Hindlimb muscle (tissue), 1 donor: ENCODE results near the gene CYB561. TPM values are rescaled to one million over a fixed set of nuclear protein-coding genes. Genes with fewer than 3 reads are reported as not detected.
A peak's percentile ranks its signal among the peaks of the same experiment; 100 is the strongest.

Experiments
- DNase-seq: peaks from one replicate; pipeline ENCODE4 v3.0.0-alpha.2; 2013
- polyA plus RNA-seq: library from polyadenylated mRNA; unstranded; fragments of 120-200 nt; gene quantifications from one replicate; pipeline ENCODE4 v1.2.1, GENCODE V29; 2013; ENCODE audit not compliant: insufficient read length

The CYB561 gene
- polyA plus RNA-seq, 1 donor = 7.0 TPM

DNA sequence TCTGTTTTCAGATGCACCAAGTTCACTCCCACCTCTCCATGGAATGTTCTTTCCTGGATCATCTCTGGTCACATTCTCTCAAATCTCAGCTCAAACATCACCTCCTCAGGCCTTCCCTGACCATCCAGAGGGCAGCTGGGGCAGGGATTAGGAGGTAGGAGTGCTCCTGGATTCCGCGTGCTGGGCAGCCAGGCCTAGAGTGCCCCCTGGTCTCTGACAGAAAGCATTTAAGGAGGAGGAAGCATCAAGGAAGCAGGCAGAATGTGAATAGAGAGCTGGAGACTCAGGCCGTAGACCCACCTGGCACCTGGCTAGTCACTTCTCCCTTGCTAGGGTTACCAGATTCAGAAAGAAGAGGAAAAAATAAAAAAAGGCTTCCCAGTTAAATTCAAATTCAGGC, 2.5 kb upstream of the CYB561 start:
- no peak for DNase-seq

DNA sequence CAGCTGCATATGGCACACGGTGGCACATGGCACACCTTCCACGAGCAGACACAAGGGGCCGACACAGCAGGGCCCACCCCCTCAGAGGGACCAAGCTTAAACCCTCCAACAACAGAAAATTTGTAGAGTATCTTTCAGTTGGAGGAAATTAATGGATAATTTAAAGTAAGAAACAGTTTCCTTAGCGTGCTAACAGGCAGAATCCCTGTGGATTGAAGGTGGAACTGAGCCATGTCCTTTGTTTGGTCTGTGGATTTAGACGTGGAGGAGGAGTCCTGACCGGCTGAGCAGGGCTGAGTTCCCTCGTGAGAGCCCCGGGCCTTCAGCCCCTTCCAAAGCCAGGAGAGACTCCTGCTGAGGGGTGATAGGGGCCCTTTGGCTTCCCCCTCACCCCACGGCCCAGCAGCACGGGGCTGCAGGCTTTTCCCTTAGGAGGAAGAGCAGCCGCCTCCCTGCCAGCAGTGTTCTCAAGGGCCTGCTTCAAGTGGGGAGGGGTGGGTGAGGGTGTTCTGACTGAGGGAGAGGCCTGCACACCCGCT, 1.4 kb upstream of the CYB561 start:
- DNase-seq = no peak

DNA sequence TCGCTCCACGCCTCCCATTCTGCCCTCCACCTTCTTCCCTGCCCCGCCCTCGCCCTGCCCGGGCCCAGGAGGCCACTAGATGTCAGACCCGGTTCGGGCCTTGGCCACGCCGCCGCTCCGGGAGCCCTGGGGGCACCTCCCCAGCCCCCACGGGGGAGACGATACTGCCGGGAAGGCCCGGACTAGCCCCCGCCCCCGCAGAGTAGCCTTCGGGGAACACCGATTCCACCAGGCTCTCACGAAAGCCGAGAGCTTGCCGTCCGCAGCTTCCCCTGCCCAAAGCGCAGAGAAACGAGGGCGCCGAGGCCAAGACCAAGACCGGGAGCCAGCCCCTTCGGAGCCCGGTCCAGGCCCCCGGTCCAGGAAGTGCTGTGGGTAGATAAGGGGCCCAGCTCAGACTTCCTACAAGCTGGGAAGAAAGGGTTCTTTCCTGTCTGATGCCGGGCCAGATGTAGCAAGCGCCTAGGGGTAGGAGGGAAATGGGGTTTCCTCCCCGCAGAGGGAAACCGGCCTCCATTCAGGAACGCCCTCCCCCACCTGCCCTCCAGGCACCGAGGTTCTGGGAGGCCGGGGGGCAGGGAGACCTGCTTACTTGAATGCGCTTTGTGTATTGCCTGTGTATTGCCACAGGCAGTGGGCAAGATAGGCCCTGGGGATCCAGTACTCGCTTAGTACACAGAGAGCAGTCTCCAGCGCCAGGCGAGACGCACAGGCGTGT, 806 bp upstream of the CYB561 start:
- DNase-seq = peak; percentile 34

DNA sequence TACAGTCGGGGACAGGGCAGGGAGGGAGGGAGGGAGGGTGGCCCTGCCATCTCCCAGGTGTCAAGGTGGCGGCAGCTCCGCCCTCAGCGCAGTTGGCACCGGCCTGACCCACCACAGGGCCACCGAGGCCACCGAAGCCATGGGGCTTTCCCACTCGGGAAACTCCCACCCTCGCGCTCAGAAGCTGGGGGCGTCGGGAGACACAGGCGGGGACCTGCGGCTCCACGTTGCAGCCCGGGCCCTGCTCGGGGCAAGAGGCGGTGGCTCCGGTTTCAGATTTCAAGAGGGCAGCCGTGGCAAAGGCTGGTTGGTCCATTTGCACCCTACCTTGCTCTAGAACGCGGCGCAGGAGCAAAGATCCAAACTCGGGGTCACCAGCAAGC, 544 bp downstream of the CYB561 start:
- DNase-seq = no peak

DNA sequence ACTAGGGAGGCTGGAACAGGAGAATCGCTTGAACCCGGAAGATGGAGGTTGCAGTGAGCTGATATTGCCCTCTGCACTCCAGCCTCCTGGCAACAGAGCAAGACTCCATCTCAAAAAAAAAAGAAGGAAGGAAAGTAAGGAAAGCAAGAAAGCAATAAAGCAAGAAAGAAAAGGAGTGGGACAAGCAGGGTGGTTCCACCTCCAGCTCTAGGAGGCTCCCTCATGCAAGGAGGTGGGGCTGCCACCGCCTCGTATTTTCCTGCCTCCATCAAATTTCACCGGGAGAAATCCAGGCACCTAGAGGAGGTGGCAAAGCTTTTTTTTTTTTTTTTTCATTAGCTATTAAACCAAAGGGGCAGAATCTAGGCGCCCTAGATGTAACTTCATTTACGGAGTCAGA, 1.0 kb downstream of the CYB561 start:
- no peak for DNase-seq

DNA sequence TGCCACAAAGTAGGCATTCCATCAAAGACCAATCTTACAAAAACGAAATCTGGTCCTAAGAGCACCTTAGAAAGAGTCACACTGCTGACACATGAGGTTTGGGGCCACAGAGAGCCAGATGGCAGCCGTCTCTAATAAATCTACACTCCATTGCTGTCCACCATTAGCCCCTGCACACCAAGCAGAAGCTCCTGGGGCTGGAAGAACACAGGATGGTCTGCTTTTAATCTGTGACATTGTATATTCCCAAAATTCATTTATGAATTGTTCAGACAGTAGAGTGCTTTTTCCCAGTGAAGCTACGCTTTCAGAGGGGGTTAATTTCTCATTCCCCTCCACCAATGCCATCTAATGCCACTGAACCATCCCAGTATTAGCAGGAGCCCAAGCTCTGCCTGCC, 1.6 kb downstream of the CYB561 start:
- DNase-seq = no peak

DNA sequence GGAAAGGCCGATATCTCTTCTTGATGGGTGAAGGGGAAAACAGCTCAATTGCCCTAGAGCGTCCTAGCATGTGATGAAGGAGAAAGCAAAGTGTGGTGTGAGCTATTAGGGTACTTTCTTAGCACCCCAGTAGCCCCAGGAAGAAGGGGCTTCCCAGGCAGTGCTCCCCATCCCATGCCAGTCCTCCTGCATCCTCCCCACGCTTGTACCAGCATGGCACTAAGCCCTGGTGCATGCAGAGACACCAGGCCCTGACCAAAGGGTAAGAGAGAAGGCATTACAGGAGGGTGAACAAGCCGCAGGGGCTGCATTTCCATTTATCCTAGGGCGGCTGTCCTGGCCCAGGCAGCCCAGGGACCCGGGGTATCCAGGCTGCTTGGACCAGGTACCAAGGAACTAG, 3.1 kb downstream of the CYB561 start:
- no peak for DNase-seq

DNA sequence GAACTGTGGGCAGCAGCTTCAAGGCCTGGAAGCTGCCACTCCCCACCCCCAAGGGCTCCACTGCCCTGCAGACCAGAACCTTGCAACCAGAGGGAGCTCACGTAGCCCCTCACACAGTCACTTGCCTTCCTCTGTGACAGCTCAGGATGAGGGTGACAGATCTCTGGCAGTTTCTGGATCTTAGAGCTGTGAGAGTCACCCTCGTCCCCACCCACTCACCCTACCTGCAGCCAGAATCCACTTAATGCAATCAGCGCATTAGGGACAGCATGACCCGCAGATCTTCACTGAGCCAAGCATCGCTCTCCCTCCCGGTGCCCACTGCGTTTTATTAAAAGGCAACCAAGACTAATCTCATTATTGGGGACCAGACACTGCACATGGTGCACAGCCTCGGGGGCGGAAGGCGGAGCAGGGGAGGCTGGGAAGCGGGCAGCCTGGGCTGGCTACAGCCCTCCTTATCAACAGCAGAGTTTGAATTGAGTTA, 3.5 kb downstream of the CYB561 start:
- no peak for DNase-seq

DNA sequence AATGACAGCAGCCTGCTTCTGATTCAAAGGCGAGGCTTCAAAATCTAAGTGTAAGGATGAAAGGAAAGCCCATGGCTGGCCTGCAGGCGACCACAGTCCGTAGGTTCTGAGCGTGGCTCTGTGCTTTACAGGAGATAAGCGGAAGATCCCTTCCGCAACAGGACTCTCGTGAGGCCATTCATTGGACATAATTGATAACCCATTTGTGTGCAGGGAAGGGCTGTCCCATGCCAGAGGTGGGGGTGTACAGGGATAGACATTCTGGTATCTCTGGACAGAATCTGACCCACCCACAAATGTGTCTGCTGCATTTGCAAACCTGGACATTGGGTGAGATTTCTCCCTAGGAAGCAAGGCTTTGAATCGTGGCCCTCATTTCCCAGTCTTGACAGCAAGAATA, 4.0 kb downstream of the CYB561 start:
- no peak for DNase-seq

DNA sequence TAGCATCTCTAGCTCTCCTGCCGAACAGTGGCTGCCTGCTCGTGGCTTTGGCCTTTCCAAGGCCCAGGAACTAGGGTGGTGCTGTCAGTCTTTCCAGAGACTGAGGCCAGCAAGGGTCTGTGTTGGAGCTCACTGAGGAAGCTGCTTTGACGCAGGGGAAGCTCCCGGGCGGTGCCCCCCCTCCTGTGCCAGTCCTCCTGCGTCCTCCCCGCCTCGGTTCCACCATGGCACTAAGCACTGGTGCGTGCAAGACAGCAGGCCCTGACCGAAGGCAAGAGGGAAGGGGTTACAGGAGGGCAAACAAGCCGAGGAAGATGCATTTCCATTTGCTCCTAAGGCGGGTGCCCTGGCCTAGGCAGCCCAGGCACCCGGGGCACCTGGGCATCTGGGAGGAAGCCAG, 4.5 kb downstream of the CYB561 start:
- DNase-seq = no peak

DNA sequence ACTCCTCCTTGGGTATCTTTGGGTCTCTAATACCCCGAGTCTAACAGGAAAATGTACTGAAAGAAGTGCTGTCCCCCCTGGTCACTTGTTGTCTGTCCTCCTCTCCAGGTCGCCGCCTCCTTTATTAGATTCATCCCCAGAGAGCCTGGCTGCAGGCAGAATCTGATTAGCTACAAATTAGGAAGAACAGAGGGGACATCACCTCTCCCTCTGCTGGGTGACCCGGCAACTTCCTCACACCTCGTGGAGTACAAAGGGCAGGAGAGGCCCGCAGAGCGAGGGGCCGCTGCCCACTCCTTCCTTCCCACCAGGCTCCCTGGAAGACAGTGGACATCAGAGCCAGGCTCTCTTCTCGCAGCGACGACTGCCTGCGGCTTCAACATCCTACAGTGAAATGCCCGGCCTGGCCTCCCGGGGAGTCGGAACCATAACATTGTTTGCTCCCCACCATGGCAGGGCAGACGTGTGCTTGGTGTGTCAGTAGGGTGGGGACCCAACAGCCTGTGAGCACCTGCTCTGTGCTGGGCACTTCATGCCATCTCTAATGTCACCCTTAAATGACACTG, 5.3 kb downstream of the CYB561 start:
- no peak for DNase-seq

DNA sequence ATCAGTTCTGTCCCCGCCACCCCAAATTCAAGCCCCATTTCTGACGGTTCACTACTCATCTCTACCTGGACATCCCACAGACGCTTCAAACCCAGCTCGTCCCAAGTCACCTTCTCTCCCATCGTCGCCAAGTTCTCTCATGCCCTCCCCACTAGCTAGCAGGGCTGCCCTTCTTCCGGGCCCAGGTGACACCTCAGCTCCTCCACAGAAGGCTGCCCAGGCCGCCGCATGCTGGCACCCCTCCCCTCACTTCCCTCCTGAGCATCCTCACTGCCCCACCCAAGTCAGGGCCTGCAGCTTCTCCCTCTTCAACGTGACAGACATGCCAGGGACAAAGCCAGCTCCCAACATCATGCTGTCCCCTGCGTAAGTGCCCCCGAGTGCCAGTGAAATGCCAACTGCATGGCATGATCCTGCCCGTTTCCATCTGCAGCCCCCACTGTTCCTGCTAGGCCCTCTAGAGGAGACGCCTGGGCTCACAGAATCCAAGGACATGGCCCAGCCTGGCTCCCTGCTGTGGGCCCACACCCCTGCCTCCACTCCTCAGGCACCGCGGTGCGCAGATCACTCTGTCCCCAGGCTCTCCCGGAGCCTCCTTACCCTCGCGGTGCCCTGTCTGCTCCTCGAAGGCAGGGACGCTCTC, 5.9 kb downstream of the CYB561 start:
- DNase-seq = no peak

DNA sequence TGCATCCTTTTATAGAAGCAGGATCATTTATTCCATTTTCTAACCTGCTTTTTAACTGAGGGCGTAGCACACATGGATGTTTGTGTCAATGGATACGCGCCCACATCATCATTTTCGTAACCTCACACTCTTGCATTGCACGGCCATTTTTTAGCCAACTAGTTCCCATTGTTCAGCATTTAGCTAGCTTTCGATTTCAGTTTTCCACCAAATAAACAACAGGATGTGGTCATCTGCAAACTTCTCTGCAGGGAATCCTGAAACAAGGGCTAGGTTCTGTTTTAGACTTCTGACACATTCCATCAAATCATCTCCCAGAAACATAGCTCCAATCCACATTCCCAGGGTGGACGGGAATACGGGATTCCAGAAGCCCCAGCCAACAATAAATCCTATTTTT, 6.4 kb downstream of the CYB561 start:
- no peak for DNase-seq

DNA sequence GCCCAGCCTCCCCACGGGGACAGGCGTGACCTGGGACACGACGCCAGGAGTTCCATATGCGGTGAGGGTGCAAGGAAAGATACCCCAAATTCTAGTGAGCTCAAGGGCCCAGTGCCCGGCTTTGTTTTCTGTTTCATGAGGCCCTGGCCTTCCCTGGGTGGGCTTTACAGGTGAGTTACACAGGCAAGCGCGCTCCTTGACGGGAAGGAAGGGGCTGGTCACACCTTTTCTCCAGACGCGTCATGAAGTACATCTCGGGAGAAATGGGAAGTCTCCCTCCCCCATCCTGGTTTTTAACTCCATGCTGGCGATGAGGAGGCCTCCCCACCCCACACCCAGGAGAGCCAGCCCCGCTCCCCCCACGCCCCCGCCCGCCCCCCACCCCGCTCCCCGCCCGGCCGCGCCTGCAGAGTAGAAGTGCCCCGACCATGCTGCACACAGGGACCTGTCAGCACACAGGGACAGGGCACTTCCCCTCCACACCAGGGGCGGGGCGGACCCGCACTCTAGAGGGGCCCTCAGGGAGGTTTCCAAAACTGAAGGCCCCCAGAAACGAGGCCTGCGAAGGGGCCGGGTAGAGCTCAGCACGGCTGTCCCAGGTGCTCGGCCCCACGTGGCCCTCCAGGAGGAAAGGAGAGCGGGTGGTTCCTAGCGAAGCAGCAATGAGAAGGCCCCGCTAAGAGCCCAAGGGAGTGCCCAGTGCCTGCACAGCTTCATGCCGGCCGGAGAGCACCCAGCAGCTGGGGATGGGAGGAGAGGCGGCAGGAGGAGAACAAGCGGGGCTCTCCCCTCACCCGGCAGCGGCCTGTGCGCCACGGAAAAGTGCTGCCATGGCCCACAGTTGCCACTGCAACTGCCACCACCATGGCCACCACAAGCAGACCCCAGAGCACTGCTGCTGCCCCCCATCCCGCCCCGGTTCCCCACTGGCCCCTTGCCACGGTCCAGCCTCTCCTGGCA, 7.7 kb downstream of the CYB561 start:
- DNase-seq = no peak

DNA sequence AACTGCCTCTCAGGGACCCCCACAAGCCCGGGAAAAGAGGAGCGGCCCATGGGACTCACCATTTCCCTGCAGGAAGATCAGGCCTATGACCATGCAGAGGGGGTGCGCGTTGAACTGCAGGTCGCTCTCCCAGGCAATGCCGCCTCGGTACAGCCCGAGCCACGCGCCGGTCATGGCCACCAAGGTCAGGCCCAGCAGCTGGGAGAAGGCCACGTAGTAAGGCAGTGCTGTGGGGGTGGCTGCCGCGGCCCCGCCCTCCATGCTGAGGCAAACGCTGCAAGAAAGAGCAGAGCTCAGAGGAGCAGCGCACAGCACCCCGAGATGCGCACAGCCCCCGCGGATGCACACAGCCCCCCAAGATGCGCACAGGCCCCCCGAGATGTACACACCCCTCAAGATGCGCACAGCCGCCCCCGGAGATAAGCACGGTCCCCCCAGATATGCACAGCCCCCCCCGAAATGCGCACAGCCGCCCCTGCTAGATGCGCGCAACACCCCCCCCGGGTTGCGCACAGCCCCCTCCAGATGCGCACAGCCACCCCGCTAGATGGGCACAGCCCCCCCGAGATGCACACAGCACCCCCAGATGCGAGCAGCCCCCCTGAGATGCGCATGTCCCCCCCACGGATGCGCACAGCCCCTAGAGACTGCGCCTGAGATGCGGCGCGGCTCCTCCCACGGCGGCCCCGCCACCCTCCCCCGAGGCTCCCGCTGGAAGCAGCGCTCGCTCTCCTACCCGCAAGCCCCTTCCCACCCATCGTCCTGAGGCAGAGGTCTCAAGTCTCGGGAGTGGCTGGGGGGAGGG, 8.6 kb downstream of the CYB561 start:
- no peak for DNase-seq

DNA sequence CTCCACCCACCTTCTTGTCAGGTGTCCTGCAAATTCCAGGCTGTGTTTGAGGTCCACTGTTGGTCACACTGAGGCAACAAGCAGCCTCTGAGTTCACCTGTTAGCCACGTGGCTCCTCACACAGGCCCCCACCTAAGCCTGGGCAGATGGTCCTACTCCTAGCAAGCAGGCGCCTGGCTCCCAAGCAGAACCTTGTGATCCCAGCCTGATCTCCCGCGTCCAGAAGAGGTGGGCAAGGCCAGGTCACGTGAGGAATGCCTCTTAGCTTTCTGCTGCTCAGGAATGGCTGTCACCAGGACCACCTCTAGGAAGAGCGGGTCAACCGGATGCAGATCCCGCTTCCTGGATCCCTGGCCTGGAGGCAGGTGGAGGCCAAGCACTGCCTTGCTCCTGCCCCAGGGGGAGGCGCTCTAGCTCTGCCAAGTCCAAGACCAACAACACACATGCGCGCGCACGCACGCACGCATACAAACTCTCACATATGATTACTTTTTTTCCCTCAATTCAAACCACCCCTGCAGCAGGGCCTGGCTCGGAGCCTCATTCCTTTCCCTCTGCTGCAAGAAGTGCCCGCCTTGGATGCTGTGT, 9.5 kb downstream of the CYB561 start:
- DNase-seq = no peak

DNA sequence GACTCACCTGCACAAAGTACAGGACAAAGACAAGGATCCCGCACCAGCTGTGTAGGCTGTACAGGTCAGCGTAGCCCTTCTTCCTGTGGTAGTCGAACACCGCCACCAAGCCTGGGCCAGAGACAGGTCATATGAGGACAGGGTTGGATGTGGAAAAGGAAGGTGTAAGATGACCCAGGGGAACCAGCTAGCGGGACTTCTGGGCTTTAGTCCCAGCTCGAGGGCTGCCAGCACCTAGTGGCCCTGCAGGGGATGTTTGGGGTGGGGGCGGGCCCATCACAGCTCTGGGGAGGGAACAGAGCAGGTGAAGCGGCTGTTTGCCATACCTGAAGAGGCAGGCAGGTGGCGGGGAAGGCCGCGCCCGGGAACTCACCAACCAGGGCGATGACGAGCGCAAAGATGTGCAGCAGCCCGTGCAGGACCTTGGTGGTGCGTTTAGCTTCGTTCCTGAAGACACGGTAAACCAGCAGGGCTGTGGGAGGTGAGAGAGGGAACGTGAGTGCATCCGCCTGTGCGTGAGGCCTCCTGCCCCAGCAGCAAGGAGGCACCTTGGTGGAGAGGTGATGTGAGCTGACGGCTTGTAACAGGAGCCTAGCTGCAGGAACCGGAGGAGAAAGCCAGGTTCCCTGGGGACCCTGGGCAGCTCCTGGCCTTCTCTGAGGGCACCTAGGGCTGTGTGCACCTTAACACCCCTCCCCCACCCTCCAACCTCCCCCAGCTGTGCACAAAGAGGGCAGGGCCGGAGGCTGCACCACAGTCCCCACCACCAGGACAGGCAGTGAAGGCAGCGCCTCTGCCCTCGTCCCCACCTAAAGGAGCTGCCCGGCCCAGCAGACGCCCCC, 10.2 kb downstream of the CYB561 start:
- DNase-seq = no peak

DNA sequence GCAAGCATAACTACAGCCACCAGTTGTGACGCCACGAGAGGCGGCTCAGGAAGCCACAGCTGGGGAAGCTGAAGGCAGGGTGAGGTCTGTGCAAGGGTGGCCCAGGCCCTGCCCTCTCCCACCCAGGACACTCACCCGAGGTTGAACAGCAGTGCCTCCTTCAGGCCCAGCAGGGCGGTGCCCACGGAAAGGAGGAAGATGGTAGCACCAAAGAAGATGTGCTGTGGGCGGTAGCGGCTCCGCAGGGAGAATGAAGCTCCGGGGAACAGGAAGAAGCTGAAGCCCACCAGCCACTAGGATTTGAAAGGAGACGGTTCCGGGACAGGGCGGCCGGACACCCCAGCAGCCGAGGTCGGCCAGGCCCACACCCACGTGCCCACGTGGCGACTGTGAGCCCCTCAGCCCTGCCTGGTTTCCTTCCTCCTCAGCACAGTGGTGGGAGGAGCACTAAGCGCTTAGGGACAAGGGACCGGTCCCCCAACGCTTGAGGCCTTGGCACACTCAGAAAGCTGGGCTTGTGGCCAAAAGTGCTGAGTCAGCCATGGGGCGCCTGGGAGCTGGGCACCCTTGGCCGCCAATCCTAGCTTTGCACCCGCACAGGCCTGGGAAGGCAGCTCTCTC, 11.0 kb downstream of the CYB561 start:
- no peak for DNase-seq

DNA sequence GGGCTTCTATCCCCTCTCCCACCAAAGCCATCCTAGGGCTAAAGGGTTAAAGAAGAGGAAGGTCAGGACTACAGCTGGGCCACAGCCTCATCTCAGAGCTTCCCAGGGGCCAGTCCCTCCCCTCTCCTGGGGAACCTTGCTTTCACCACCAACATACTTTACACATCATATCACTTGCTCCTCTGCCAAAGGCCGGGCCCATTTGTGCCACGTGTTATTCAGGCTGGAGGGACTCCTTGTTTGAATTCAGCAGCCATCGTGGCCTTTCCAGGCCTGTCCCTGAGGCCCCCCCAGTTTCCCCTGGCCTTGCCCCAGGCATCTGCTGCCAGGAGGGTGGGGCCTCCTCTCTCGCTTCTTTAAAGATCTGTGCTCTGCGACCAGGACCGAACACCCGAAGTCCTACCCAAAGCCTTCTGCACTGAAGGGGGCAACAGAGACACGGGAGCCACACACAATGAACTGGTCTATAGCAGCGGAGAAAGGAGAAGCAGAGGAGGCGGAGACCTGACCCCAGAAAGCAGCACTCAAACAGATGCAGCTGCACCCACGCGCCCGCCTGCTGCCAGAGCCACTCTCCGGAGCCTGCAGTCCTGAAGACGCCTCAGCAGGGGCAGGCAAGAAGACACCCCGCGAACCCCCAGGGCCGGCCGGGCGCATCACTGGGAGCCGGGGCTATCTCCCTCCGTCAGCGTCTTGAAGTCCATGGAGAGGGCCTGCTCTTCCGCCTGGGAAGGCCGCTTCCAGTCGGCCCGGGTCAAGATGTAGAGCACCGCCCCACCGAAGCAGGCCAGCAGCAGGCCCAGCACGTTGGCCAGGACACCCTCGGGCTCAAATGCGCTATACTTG, 12.1 kb downstream of the CYB561 start:
- DNase-seq = peak; percentile 74
